HCT116 (cell line): ENCODE results near the gene OSBPL10.

Experiments used
- ATF3 ChIP-seq: IDR thresholded peaks from 2 replicates; pipeline ENCODE4 v1.6.1; 2012
- CTCF ChIP-seq, 3 experiments: fragments of 200-600 bp in 1 of 3; sonication (generic) in 1 of 3; IDR thresholded peaks in 2 of 3; conservative IDR thresholded peaks in 1 of 3; 2 replicates each; pipeline ENCODE4 v1.5.1; 2012 to 2017; ENCODE audit warnings: low read depth in 2 of 3, low read length in 2 of 3, antibody characterized with exemption in 1 of 3, borderline replicate concordance in 1 of 3, control low read depth in 1 of 3, mild to moderate bottlenecking in 1 of 3, mixed read lengths in 1 of 3, mixed run types in 1 of 3, moderate library complexity in 1 of 3; ENCODE audit not compliant: insufficient read depth in 1 of 3
- ELF1 ChIP-seq: IDR thresholded peaks from 2 replicates; pipeline ENCODE4 v1.6.1; 2012; ENCODE audit warnings: low read depth, borderline replicate concordance
- EZH2 ChIP-seq: fragments of 200-600 bp; sonication (generic); IDR thresholded peaks from 2 replicates; pipeline ENCODE4 v1.6.1; 2017; ENCODE audit warnings: antibody characterized with exemption, mixed run types
- POLR2A ChIP-seq: IDR thresholded peaks from 2 replicates; pipeline ENCODE4 v1.7.0; 2011; ENCODE audit warnings: borderline replicate concordance; ENCODE audit not compliant: insufficient read depth, insufficient read length; ENCODE audit errors: extremely low read depth
- REST ChIP-seq: IDR thresholded peaks from 2 replicates; pipeline ENCODE4 v1.6.1; 2012; ENCODE audit warnings: low read depth
- SP1 ChIP-seq: IDR thresholded peaks from 2 replicates; pipeline ENCODE4 v1.6.1; 2012; ENCODE audit warnings: low read depth
- ZNF274 ChIP-seq: fragments of 200-500 bp; sonication (Bioruptor generic); IDR thresholded peaks from 2 replicates; pipeline ENCODE4 v1.6.1; 2014; ENCODE audit warnings: mild to moderate bottlenecking, low read depth, low read length, inconsistent platforms

- TF ChIP-seq CTCF (IDR thresholded peaks at IDR 0.05 in 2 of 3, conservative IDR thresholded peaks at IDR 0.05 in 1 of 3; ENCODE audit: borderline replicate concordance in 1 of 3, insufficient read depth in 1 of 3, low read depth in 2 of 3, low read length in 2 of 3) (no peak), SP1 (no peak), ATF3 (no peak), POLR2A (no peak), EZH2 (no peak), ZNF274 (no peak), ELF1 (no peak), REST (no peak)
These were observed 309.1 kb downstream of the OSBPL10 start for GRCh38 chr3:31671976-31672375.
